Measurements from ENCODE around the gene UFD1. TPM values are rescaled to one million over a fixed set of nuclear protein-coding genes. Genes with fewer than 3 reads are reported as not detected.

The UFD1 gene
- total and polyA plus RNA-seq, 9 of the 15 experiments (the other 6 are each of a cell fraction or from before 2014, with no cell fraction given): 238 to 645 (median 363) TPM

GRCh38 chr22:19407649-19408606, 71.1 kb downstream of the UFD1 start (continued):
- TF ChIP-seq NR2C2 (CRISPR knock-in tag; IDR thresholded peaks at IDR 0.05) (0 out of 2 replicates have a peak, but pooled peaks have one; percentile 20), NR2C2 (tag; IDR thresholded peaks at IDR 0.05) (no peak), ZNF764 (CRISPR knock-in tag; IDR thresholded peaks at IDR 0.05; ENCODE audit: low read depth) (no peak), NCOA4 (IDR thresholded peaks at IDR 0.05; ENCODE audit: partially characterized antibody) (no peak), CGGBP1 (CRISPR knock-in tag; IDR thresholded peaks at IDR 0.05) (no peak), RNF2 (IDR thresholded peaks at IDR 0.05) (peak; percentile 81; the same call in 1 of the 2 replicates), TBL1XR1 (IDR thresholded peaks at IDR 0.05; ENCODE audit: low read length in 2 of 2) (peak; percentile 71 to 93; a peak in 3 of 4 replicates), ZNF584 (CRISPR knock-in tag; IDR thresholded peaks at IDR 0.05; ENCODE audit: low read depth) (peak; percentile 75; the same call in 1 of the 2 replicates), SRSF7 (optimal IDR thresholded peaks at IDR 0.05; ENCODE audit: low read depth, low read length) (no peak), NFE2 (IDR thresholded peaks at IDR 0.05; ENCODE audit: low read depth) (peak; percentile 74), CBX8 (IDR thresholded peaks at IDR 0.05; ENCODE audit: borderline replicate concordance, extremely low read depth, low read depth, low read length, poor library complexity, severe bottlenecking) (no peak), RUNX1 (IDR thresholded peaks at IDR 0.05; ENCODE audit: low read depth) (peak; percentile 93; the same call in 1 of the 2 replicates), SP2 (IDR thresholded peaks at IDR 0.05; ENCODE audit: extremely low read depth, low read depth, low read length, poor library complexity, severe bottlenecking) (peak; percentile 16), ZNF197 (CRISPR knock-in tag; IDR thresholded peaks at IDR 0.05; ENCODE audit: low read depth) (peak; percentile 87), KAT8 (IDR thresholded peaks at IDR 0.05; ENCODE audit: low read depth) (no peak), MTA2 (IDR thresholded peaks at IDR 0.05; ENCODE audit: low read depth) (peak; percentile 91), CBX2 (IDR thresholded peaks at IDR 0.05; ENCODE audit: insufficient read depth, low read length, poor library complexity, severe bottlenecking) (no peak), ZNF174 (CRISPR knock-in tag; IDR thresholded peaks at IDR 0.05) (no peak), TFE3 (CRISPR knock-in tag; IDR thresholded peaks at IDR 0.05) (no peak), ESRRB (CRISPR knock-in tag; IDR thresholded peaks at IDR 0.05; ENCODE audit: borderline replicate concordance) (no peak), MECOM (CRISPR knock-in tag; IDR thresholded peaks at IDR 0.05) (peak; percentile 55; the same call in 1 of the 2 replicates), ILK (tag; IDR thresholded peaks at IDR 0.05; ENCODE audit: borderline replicate concordance, low read depth) (no peak), KLF6 (CRISPR knock-in tag; IDR thresholded peaks at IDR 0.05; ENCODE audit: borderline replicate concordance) (no peak), ZNF696 (CRISPR knock-in tag; conservative IDR thresholded peaks at IDR 0.05) (no peak), TGIF2 (CRISPR knock-in tag; IDR thresholded peaks at IDR 0.05) (no peak), PYGO2 (tag; IDR thresholded peaks at IDR 0.05) (no peak), GABPB1 (CRISPR knock-in tag; IDR thresholded peaks at IDR 0.05) (no peak)
